HUES6 (cell line): Measurements from ENCODE around the gene PALM3.

Source experiments
- H3K27ac ChIP-seq: 2 replicates; pipeline ENCODE4 v1.7.0; 2013; ENCODE audit warnings: low read depth, mild to moderate bottlenecking, low read length, inconsistent platforms
- H3K27me3 ChIP-seq: 2 replicates; pipeline ENCODE4 v1.6.1; 2013; ENCODE audit warnings: low read length; ENCODE audit not compliant: control insufficient read depth, insufficient read depth
- H3K36me3 ChIP-seq: 2 replicates; pipeline ENCODE4 v1.6.1; 2013; ENCODE audit warnings: low read length; ENCODE audit not compliant: control insufficient read depth, insufficient read depth
- H3K4me1 ChIP-seq: 2 replicates; pipeline ENCODE4 v1.6.1; 2013; ENCODE audit warnings: low read length; ENCODE audit not compliant: control insufficient read depth, insufficient read depth
- H3K4me3 ChIP-seq: 2 replicates; pipeline ENCODE4 v1.5.1; 2013; ENCODE audit warnings: low read depth, low read length
- H3K9ac ChIP-seq: one replicate; pipeline ENCODE4 v1.6.1; 2013; ENCODE audit warnings: mild to moderate bottlenecking, low read length
- H3K9me3 ChIP-seq: 2 replicates; pipeline ENCODE4 v1.6.1; 2013; ENCODE audit warnings: low read depth, low read length; ENCODE audit not compliant: control insufficient read depth, insufficient read depth

Gene PALM3

DNA sequence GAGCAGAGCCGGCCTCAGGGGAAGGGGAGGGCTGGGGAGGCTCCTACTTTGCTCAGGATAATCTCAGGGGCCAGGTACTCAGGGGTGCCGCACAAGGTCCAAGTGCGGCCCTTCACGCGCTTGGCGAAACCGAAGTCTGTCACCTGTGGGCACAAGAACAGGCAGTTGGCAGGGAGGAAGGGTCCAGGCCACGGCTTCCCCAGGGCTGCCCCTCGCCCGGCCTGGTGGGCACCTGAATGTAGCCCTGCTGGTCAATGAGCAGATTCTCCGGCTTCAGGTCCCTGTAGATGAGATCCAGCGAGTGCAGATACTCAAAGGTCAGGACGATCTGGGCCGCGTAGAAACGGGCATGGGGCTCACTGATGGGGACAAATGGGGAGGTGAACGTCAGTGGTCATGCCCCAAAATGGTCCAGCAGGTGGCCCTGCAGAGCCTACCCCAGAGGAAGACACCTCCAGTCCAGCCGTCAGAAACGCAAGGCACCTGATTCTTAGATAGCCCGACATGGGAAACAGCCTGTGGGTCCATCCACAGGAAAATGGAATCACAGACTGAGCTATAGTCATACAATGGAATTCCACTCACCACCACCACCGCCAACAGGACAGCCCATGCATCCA, 35.8 kb upstream of the PALM3 start:
- H3K27me3 ChIP-seq: no peaks in the 10 kb centered on the region
- H3K9ac ChIP-seq: no peak overlapping the region
- H3K9me3 ChIP-seq: peaks cover 8% of the 10 kb centered on the region
- no peak overlapping the region for H3K27ac ChIP-seq
- peaks cover 16% of the 10 kb centered on the region for H3K36me3 ChIP-seq
- H3K4me3 ChIP-seq: no peak overlapping the region
- H3K4me1 ChIP-seq: no peaks in the 10 kb centered on the region

DNA sequence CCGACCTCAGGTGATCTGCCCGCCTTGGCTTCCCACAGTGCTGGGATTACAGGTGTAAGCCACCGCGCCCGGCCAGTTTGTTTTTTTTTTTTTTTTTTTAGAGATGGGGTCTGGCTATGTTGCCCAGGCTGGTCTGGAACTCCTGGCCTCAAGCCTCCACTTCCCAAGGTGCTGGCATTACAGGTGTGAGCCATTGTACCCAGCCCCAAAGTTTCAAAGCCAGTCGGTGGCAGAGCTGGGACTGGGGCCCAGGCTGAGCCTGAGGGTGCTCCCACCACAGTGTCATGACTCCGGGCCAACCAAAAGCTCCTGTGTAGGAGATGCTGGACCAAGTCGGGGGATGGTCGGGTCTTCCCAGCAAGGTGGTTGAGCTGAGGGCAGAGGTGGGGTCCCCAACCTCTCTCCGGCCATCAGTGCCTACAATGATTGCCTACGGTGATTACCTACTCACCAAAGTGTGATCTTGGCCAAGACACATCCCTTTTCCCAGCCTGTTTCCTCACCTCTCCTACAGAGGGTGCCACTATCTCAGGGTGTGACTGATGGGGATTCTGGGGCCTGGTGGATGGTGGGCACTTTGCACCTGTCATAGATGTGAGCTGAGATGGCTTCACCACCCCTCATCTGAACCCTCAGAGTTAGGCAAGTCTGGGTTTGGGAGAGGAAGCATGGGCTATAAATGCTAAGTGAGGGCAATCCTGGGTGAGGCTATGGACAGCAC, 34.6 kb upstream of the PALM3 start:
- Histone ChIP-seq H3K27me3 (no peaks in the 10 kb centered on the region), H3K9me3 (peaks cover 8% of the 10 kb centered on the region), H3K36me3 (peaks cover 9% of the 10 kb centered on the region), H3K4me3 (no peak overlapping the region), H3K27ac (no peak overlapping the region), H3K9ac (no peak overlapping the region), H3K4me1 (no peaks in the 10 kb centered on the region)

DNA sequence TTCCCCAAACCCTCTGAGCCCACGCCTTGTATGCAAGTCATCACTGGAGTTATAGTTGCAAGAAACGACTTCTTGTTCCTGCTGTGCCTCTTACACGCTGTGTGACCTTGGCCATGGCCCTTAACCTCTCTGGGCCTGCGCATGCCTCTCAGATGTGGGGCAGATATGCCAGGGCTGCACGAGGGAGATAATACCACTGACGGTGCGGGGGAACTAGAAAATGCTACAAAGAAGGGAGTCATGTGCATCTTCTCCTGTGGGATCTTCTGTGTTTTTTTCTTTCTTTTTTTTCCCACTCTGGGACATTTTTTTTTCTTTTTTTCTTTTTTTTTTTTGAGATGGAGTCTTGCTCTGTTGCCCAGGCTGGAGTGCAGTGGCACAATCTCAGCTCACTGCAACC, 33.0 kb upstream of the PALM3 start:
- no peak overlapping the region for H3K4me3 ChIP-seq
- H3K9me3 ChIP-seq: peaks cover 8% of the 10 kb centered on the region
- peaks cover 4% of the 10 kb centered on the region; the same call in 1 of the 2 replicates for H3K36me3 ChIP-seq
- H3K27me3 ChIP-seq: no peaks in the 10 kb centered on the region
- H3K4me1 ChIP-seq: no peaks in the 10 kb centered on the region
- H3K27ac ChIP-seq: no peak overlapping the region
- H3K9ac ChIP-seq: no peak overlapping the region

DNA sequence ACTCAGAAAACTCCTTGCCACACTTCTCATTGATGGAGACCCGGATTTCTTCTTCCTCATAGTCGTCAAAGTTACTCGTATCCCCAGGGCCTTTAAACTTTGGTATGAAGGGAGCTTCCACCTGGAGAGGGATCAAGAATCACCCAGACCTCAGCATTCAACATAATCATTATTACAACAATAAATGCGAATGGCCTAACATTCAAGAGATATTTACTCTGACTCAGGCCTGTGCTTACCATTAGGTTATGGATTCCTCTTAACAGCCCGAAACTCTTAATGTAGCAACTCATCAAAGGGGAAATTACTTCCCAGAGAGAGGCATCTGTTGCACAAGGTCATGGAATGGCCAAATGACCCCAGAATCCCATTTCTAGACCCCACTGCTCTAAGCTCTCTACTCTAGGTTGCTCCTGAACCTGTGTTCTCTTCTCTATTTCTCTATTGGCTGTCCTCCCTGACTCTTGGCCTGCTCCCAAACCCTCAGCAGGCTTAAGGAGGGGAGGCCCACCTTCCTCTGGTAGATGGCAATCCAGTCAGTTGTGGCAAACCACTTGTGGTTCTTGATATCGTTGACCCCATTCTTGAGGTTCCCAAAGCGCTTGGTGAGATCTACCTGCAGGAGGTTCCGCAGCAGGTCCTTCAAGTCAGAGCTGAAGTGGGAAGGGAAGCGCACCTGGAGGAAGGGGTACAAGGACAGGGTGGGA, 31.4 kb upstream of the PALM3 start:
- Histone ChIP-seq H3K4me1 (peaks cover 7% of the 10 kb centered on the region; the same call in 1 of the 2 replicates), H3K36me3 (peaks cover 10% of the 10 kb centered on the region), H3K9ac (no peak overlapping the region), H3K4me3 (no peak overlapping the region), H3K27ac (no peak overlapping the region), H3K27me3 (peaks cover 11% of the 10 kb centered on the region), H3K9me3 (peaks cover 8% of the 10 kb centered on the region)

DNA sequence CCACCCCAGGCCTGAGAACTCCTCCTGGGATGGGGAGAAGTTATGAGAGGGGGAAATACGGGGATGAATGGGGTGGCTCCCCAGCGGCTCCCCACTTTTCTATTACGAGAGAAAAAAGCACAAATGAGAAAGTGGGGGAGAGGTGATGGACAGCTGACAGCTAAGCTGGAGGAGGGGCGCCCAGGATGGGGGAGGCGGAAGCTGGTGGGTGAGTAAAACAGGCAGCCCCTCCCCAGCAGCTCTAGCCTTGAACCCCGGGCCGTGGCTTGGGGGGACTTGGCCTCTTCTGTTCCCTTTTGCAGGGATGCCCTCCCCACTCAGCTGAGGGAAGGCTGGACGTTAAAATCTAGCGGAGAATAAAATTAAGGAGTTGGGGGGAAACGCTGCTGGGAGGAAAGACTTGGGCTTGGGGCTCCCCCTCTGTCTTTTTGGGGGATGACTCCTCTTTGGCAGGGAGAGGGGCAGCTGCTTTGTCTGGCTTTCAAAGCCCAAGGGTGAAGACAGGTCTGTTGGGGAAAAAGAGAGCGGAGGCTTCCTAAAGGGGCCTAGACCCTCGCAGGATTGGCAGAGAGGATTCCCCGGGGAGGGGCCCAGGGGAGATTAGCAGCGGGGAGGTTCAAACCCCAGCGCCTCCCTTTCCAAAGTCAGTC, 30.1 kb upstream of the PALM3 start:
- Histone ChIP-seq H3K4me1 (peaks cover 7% of the 10 kb centered on the region; the same call in 1 of the 2 replicates), H3K4me3 (peak overlapping the region; percentile 88), H3K27me3 (peaks cover 11% of the 10 kb centered on the region), H3K36me3 (peaks cover 13% of the 10 kb centered on the region), H3K9ac (no peak overlapping the region), H3K27ac (no peak overlapping the region), H3K9me3 (peaks cover 8% of the 10 kb centered on the region)

DNA sequence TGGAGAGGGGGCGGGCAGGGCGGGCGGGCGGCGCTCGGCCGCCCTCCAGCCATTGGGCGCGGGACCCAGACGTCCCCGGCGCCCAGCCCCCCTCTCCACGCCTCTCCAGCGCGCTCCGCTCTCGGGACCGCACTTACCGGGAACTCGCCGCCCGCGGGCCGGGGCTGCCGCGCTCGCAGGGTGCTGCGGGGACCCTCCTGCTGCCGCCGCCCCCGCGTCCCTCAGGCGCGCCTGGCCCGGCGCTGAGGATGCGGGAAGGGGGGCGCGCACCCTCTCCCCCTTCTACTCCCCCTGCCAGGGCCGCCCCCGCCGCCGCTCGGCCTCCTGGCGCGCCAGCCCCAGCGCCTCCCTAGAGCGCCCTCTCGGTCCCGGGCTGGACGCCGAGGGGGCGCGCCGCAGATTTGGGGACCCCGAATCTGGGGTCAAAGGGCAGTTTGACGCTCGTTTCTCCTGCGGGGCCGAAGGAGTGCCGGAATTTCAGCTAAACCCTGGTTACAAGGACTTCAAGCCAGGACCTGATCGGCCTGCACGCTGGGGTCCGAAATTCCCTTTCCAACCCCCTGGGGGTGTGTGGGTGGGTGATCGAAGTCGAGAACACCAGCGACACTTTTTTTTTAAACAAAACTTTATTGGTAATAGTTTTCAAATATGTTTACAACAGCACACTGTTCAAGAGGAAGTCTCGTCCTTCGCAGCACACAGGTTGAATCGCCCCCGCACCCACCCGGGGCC, 29.4 kb upstream of the PALM3 start:
- peak overlapping the region; percentile 61 for H3K9ac ChIP-seq
- peak overlapping the region; percentile 30; the same call in 1 of the 2 replicates for H3K27ac ChIP-seq
- peaks cover 14% of the 10 kb centered on the region for H3K27me3 ChIP-seq
- H3K9me3 ChIP-seq: peaks cover 8% of the 10 kb centered on the region
- peaks cover 7% of the 10 kb centered on the region; the same call in 1 of the 2 replicates for H3K4me1 ChIP-seq
- peak overlapping the region; percentile 88 for H3K4me3 ChIP-seq
- peaks cover 11% of the 10 kb centered on the region for H3K36me3 ChIP-seq

DNA sequence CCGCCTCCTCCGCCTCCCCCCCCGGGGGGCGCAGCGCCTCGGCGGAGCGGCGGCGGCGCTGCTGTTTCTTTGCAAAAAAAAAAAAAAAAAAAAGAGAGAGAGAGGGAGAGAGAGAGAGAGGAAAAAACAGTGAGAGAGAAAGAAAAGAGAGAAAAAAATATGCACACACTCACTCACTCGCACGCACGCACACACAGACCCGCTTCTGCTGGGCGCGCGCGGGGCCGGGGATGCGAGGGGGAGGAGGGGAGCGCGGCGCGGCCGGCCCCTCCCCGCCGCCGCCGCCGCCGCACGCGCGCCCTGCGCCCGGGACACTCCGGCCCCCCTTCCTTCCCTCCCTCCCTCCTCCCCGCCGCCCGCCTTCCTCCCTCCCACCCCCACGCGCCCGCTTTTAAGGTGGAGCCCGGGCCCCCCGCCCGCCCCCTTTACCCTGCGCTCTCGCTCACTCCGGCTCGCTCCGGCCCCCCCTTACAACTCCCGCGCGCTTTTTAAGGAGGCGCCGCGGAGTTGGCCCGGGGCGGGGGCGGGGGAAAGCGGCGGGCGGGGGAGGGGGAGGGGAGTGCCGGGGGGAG, 28.7 kb upstream of the PALM3 start, which contains the start of gene SAMD1:
SAMD1 (minus strand) TSS at position 243 of the 572 bp plus-strand sequence.
- peak within 1 kb of the TSS; percentile 88 for H3K4me3 ChIP-seq
- peaks cover 8% of the 10 kb centered on the region for H3K9me3 ChIP-seq
- H3K36me3 ChIP-seq: peaks cover 11% of the 10 kb centered on the region
- H3K27me3 ChIP-seq: peaks cover 14% of the 10 kb centered on the region
- peak within 1 kb of the TSS; percentile 61 for H3K9ac ChIP-seq
- H3K27ac ChIP-seq: peak within 1 kb of the TSS; percentile 30; the same call in 1 of the 2 replicates
- peaks cover 9% of the 10 kb centered on the region for H3K4me1 ChIP-seq

DNA sequence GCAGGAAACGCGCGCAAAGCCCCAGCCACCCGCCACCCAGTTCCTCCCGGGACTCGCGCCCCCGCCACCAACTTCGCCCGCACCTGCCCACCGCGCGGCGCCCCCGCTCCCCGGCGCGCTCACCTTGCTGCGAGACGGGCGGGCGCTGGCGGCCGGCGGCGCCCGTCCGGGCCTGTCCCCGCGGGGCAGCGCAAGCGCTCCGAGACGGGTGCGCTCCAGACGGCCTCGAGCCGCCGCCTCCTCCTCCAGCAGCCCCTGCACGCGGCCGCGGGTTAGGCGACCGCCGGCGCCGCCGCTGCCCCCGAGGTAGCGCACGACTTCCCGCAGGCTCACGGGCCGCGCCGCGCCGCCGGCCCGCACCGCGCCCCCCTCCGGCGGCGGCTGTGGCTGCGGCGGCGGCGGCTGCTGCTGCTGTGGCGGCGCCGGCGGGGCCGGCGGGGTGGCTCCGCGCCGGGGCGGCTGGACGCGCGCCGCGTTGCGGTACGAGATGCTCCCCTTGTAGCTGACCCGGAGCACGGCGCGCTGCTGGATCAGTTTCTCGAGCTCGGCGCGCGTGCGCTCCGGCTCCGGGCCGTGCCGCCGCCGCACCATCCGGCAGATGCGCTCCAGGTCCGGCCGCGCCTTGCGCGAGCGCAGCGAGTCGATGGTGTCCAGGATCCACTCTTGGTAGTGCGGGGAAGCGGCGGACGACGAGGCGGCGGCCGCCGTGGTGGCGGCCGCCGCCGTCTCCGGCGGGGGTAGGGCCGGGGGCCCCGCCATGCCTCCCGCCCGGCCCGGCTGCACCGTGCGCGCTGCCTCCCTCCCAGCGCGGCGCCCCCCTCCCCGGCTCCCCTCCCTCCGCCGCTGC, 28.0 kb upstream of the PALM3 start:
- peak overlapping the region; percentile 67 for H3K4me3 ChIP-seq
- H3K4me1 ChIP-seq: peaks cover 16% of the 10 kb centered on the region
- H3K9me3 ChIP-seq: peaks cover 8% of the 10 kb centered on the region
- peak overlapping the region; percentile 45 for H3K9ac ChIP-seq
- H3K27me3 ChIP-seq: peaks cover 14% of the 10 kb centered on the region
- no peak overlapping the region for H3K27ac ChIP-seq
- H3K36me3 ChIP-seq: peaks cover 11% of the 10 kb centered on the region

DNA sequence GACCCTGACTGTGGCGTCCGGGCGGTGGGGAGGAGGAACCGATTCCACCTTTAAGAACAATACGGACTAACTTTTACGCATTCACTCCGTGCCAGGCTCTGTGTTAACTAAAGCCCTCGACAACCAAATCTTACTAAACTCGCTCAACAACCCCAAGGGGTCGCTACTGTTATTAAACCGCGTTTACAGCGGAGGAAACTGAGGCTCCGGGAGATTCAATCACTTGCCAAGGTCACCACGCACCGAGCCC, 27.5 kb upstream of the PALM3 start:
- peaks cover 17% of the 10 kb centered on the region for H3K4me1 ChIP-seq
- H3K4me3 ChIP-seq: peak overlapping the region; percentile 67
- no peak overlapping the region for H3K9ac ChIP-seq
- H3K27me3 ChIP-seq: peaks cover 14% of the 10 kb centered on the region
- H3K36me3 ChIP-seq: peaks cover 11% of the 10 kb centered on the region
- peaks cover 8% of the 10 kb centered on the region for H3K9me3 ChIP-seq
- H3K27ac ChIP-seq: no peak overlapping the region
